Forelimb muscle (tissue), 1 donor: ENCODE results near the gene PRXL2B. TPM values are rescaled to one million over a fixed set of nuclear protein-coding genes. Genes with fewer than 3 reads are reported as not detected.

Source experiments
- DNase-seq: peaks from one replicate; pipeline ENCODE4 v3.0.0-alpha.2; 2013; ENCODE audit warnings: low read depth
- polyA plus RNA-seq: library from polyadenylated mRNA; unstranded; fragments of 120-200 nt; gene quantifications from one replicate; pipeline ENCODE4 v1.2.1, GENCODE V29; 2013; ENCODE audit not compliant: insufficient read length

Gene PRXL2B
- polyA plus RNA-seq, 1 donor, result 21.4 TPM

GRCh38 chr1:2635361-2636010 is 48.9 kb downstream of the PRXL2B start:
- no peak for DNase-seq

- DNase-seq, result no peak
Observed at GRCh38 chr1:2636733-2637132, 50.2 kb downstream of the PRXL2B start.

GRCh38 chr1:2637442-2638145 is 51.0 kb downstream of the PRXL2B start:
- DNase-seq, result no peak

GRCh38 chr1:2638466-2639115 is 52.0 kb downstream of the PRXL2B start:
- no peak for DNase-seq

GRCh38 chr1:2639203-2639602 is 52.6 kb downstream of the PRXL2B start:
- no peak for DNase-seq

- no peak for DNase-seq
Observed at GRCh38 chr1:2639607-2640521, 53.3 kb downstream of the PRXL2B start.

- no peak for DNase-seq
Observed at GRCh38 chr1:2640626-2641025, 54.0 kb downstream of the PRXL2B start.

Other genes starting within 250 kb of the PRXL2B start
- gene MORN1, start 195.2 kb upstream of the PRXL2B start, polyA plus RNA-seq, result 6.7 TPM
- 70.7 TPM for gene RER1, start 194.9 kb upstream of the PRXL2B start, polyA plus RNA-seq
- 18.0 TPM for gene PEX10, start 174.2 kb upstream of the PRXL2B start, polyA plus RNA-seq
- gene PLCH2, start 110.5 kb upstream of the PRXL2B start, polyA plus RNA-seq, result 0.63 TPM
- 22.1 TPM for gene PANK4, start 60.2 kb upstream of the PRXL2B start, polyA plus RNA-seq
- 0.56 TPM for gene HES5, start 56.5 kb upstream of the PRXL2B start, polyA plus RNA-seq
- 11.2 TPM for gene TNFRSF14, start 30.4 kb upstream of the PRXL2B start, polyA plus RNA-seq
- gene MMEL1, start 46.2 kb downstream of the PRXL2B start, polyA plus RNA-seq, result 0.39 TPM
- 0.32 TPM for gene TTC34, start 214.9 kb downstream of the PRXL2B start, polyA plus RNA-seq